H1 (cell line): Measurements from ENCODE around the gene DPH6. TPM values are rescaled to one million over a fixed set of nuclear protein-coding genes. Genes with fewer than 3 reads are reported as not detected.

ENCODE experiments used
- CTCF ChIA-PET: fragments of 300-600 bp; sonication (Branson Sonifier 250); formaldehyde crosslinking; loops from one replicate; lab custom pipeline; 2021; ENCODE audit not compliant: partially characterized antibody; lab: Charles Lee
- POLR2A ChIA-PET: fragments of 300-600 bp; sonication (Branson Sonifier 250); formaldehyde crosslinking; loops from one replicate; lab custom pipeline; 2021; ENCODE audit warnings: inconsistent platforms; ENCODE audit not compliant: partially characterized antibody; lab: Charles Lee
- DNase-seq, 2 experiments: peaks; one replicate each; pipeline versions ENCODE4 v3.0.0 to v3.0.0-alpha.2; 2010 to 2022; ENCODE audit warnings: low spot score in 2 of 2, low read depth in 1 of 2, mixed read lengths in 1 of 2
- FAIRE-seq: peaks from 2 replicates; lab custom pipeline; 2011; peaks lifted over from hg19 to GRCh38; lab: Jason Lieb, UNC
- H2AFZ ChIP-seq: 2 replicates; pipeline ENCODE4 v1.8.1; 2012; ENCODE audit warnings: low read length, inconsistent platforms
- H2AK5ac ChIP-seq: 2 replicates; pipeline ENCODE4 v1.6.1; 2013; ENCODE audit warnings: low read depth, low read length
- H2BK120ac ChIP-seq: replicated peaks from 2 replicates; pipeline ENCODE3; 2013; ENCODE audit warnings: low read depth, low read length, inconsistent platforms
- H2BK12ac ChIP-seq: 2 replicates; pipeline ENCODE4 v1.6.1; 2013; ENCODE audit warnings: low read depth, low read length
- H2BK15ac ChIP-seq: 2 replicates; pipeline ENCODE4 v1.6.1; 2013; ENCODE audit warnings: low read length
- H2BK20ac ChIP-seq: 2 replicates; pipeline ENCODE4 v1.6.1; 2013; ENCODE audit warnings: low read length
- H2BK5ac ChIP-seq: 2 replicates; pipeline ENCODE4 v1.6.1; 2013; ENCODE audit warnings: low read depth, low read length
- H3K14ac ChIP-seq: 2 replicates; pipeline ENCODE4 v1.6.1; 2013; ENCODE audit warnings: inconsistent platforms; ENCODE audit not compliant: insufficient read length
- H3K18ac ChIP-seq: 2 replicates; pipeline ENCODE4 v1.6.1; 2013; ENCODE audit warnings: low read length; ENCODE audit errors: extremely low read depth
- H3K23ac ChIP-seq: 2 replicates; pipeline ENCODE4 v1.6.1; 2013; ENCODE audit warnings: inconsistent platforms; ENCODE audit not compliant: insufficient read length
- H3K23me2 ChIP-seq: 2 replicates; pipeline ENCODE4 v1.6.1; 2013; ENCODE audit warnings: low read depth, low read length
- H3K27ac ChIP-seq: 2 replicates; pipeline ENCODE4 v1.6.1; 2011; ENCODE audit warnings: low read depth, low read length, inconsistent platforms
- H3K27me3 ChIP-seq, 4 experiments: replicated peaks in 1 of 4; 1 replicate in 1 of 4; 2 replicates in 3 of 4; pipeline versions ENCODE4 v1.6.1 to v1.8.1; 2011 to 2013; ENCODE audit warnings: low read length in 3 of 4, mild to moderate bottlenecking in 3 of 4, inconsistent platforms in 2 of 4, mixed read lengths in 2 of 4, moderate library complexity in 1 of 4; ENCODE audit not compliant: control insufficient read depth in 3 of 4, insufficient read depth in 3 of 4; ENCODE audit errors: extremely low read depth in 1 of 4
- H3K36me3 ChIP-seq, 4 experiments: 2 replicates each; pipeline versions ENCODE4 v1.6.1 to v1.8.1; 2011 to 2013; ENCODE audit warnings: mild to moderate bottlenecking in 4 of 4, low read length in 3 of 4, moderate library complexity in 2 of 4, control low read depth in 1 of 4, inconsistent platforms in 1 of 4; ENCODE audit not compliant: insufficient read depth in 4 of 4, control insufficient read depth in 2 of 4
- H3K4ac ChIP-seq: replicated peaks from 2 replicates; pipeline ENCODE3; 2013; ENCODE audit warnings: low read length, low read depth, mixed read lengths, inconsistent platforms; ENCODE audit not compliant: insufficient read length
- H3K4me1 ChIP-seq, 4 experiments: replicated peaks in 1 of 4; 1 replicate in 1 of 4; 2 replicates in 3 of 4; pipeline versions ENCODE4 v1.6.1 to v1.8.1; 2011 to 2013; ENCODE audit warnings: low read length in 3 of 4, inconsistent platforms in 2 of 4, mixed read lengths in 1 of 4; ENCODE audit not compliant: insufficient read depth in 4 of 4, control insufficient read depth in 3 of 4
- H3K4me2 ChIP-seq, 2 experiments: 2 replicates each; pipeline versions ENCODE4 v1.6.1 to v1.8.1; 2011 to 2013; ENCODE audit warnings: low read depth in 2 of 2, low read length in 2 of 2, control low read depth in 1 of 2, inconsistent platforms in 1 of 2, mild to moderate bottlenecking in 1 of 2; ENCODE audit not compliant: insufficient read depth in 1 of 2
- H3K4me3 ChIP-seq, 4 experiments: fragments of 200-600, 300-600 bp in 1 of 4; sonication (generic), shearing (Covaris generic), sonication (Bioruptor Twin) in 1 of 4; 2 replicates each; pipeline versions ENCODE4 v1.5.1 to v1.8.1; 2011 to 2016; ENCODE audit warnings: low read length in 4 of 4, low read depth in 3 of 4, control low read depth in 2 of 4, inconsistent platforms in 2 of 4, mild to moderate bottlenecking in 2 of 4, mixed read lengths in 1 of 4, moderate library complexity in 1 of 4; ENCODE audit not compliant: insufficient read depth in 2 of 4; ENCODE audit errors: extremely low read depth in 1 of 4
- H3K56ac ChIP-seq: replicated peaks from 2 replicates; pipeline ENCODE3; 2013; ENCODE audit warnings: low read depth, mild to moderate bottlenecking, mixed read lengths, low read length, inconsistent platforms; ENCODE audit not compliant: insufficient read length
- H3K79me1 ChIP-seq: 2 replicates; pipeline ENCODE4 v1.6.1; 2013; ENCODE audit warnings: low read depth, low read length, control low read depth
- H3K79me2 ChIP-seq, 2 experiments: 2 replicates each; pipeline versions ENCODE4 v1.6.1 to v1.8.1; 2012 to 2013; ENCODE audit warnings: low read length in 2 of 2, mild to moderate bottlenecking in 2 of 2, inconsistent platforms in 1 of 2; ENCODE audit not compliant: insufficient read depth in 2 of 2, control insufficient read depth in 1 of 2
- H3K9ac ChIP-seq, 4 experiments: replicated peaks in 1 of 4; 1 replicate in 1 of 4; 2 replicates in 3 of 4; pipeline versions ENCODE4 v1.6.1 to v1.8.1; 2011 to 2013; ENCODE audit warnings: low read depth in 3 of 4, low read length in 3 of 4, control low read depth in 2 of 4, mild to moderate bottlenecking in 2 of 4, moderate library complexity in 2 of 4, inconsistent platforms in 1 of 4; ENCODE audit errors: extremely low read depth in 1 of 4
- H3K9me3 ChIP-seq, 2 experiments: 2 replicates each; pipeline versions ENCODE4 v1.6.1 to v1.8.1; 2012 to 2013; ENCODE audit warnings: mild to moderate bottlenecking in 2 of 2, moderate library complexity in 2 of 2, control low read depth in 1 of 2, inconsistent platforms in 1 of 2, low read depth in 1 of 2, low read length in 1 of 2, mixed read lengths in 1 of 2; ENCODE audit not compliant: insufficient read depth in 2 of 2
- H4K20me1 ChIP-seq, 2 experiments: replicated peaks in 1 of 2; 2 replicates each; pipeline versions ENCODE3 to v1.8.1; 2011 to 2013; ENCODE audit warnings: inconsistent platforms in 2 of 2, low read length in 2 of 2, mild to moderate bottlenecking in 1 of 2; ENCODE audit not compliant: insufficient read depth in 2 of 2, control insufficient read depth in 1 of 2
- H4K5ac ChIP-seq: 2 replicates; pipeline ENCODE4 v1.6.1; 2013; ENCODE audit warnings: low read length, low read depth, mixed read lengths, inconsistent platforms; ENCODE audit not compliant: insufficient read length
- H4K8ac ChIP-seq: 2 replicates; pipeline ENCODE4 v1.8.0; 2013; ENCODE audit warnings: mild to moderate bottlenecking, moderate library complexity, low read length, inconsistent platforms; ENCODE audit not compliant: insufficient read depth; ENCODE audit errors: extremely low read depth
- H4K91ac ChIP-seq: replicated peaks from 2 replicates; pipeline ENCODE3; 2013; ENCODE audit warnings: low read length, mixed read lengths, inconsistent platforms; ENCODE audit not compliant: insufficient read length
- CHD2 ChIP-seq: IDR thresholded peaks from 2 replicates; pipeline ENCODE4 v1.6.1; 2012; ENCODE audit warnings: low read length, improper control_type of control experiment
- FOSL1 ChIP-seq: IDR thresholded peaks from 2 replicates; pipeline ENCODE4 v1.6.1; 2011; ENCODE audit warnings: mild to moderate bottlenecking, low read depth, low read length, moderate library complexity; ENCODE audit not compliant: insufficient read depth
- SUZ12 ChIP-seq: fragments of 200-600 bp; sonication (generic); IDR thresholded peaks from 2 replicates; pipeline ENCODE4 v1.6.1; 2012; ENCODE audit warnings: mild to moderate bottlenecking, inconsistent platforms, low read length, moderate library complexity, mixed read lengths
- WGBS, 2 experiments: shearing (Covaris generic) in 1 of 2; methylation state at CpG; one replicate each; pipeline versions ENCODE4 v1.1.6 to v1.1.7; 2013 to 2015; ENCODE audit warnings: low lambda C conversion rate in 2 of 2, mixed read lengths in 2 of 2, inconsistent platforms in 1 of 2, low coverage in 1 of 2, missing lambda C conversion rate in 1 of 2; ENCODE audit not compliant: insufficient replicate concordance in 2 of 2, insufficient coverage in 1 of 2, insufficient read length in 1 of 2; ENCODE audit errors: extremely low coverage in 1 of 2, missing lambda C conversion rate in 1 of 2; 5-methylcytosine and 5-hydroxymethylcytosine counted together
- polyA plus RNA-seq, 7 experiments: library from polyadenylated mRNA; depleted of rRNA in 3 of 7; stranded (reverse) in 5 of 7; unstranded in 2 of 7; fragments of >200 nt in 5 of 7; fragments of 200-250 nt in 2 of 7; gene quantifications; 1 replicate in 5 of 7; 2 replicates in 1 of 7; 4 replicates in 1 of 7; pipeline versions ENCODE4 v1.2.1 to v1.2.3, GENCODE V29; 2011 to 2013; ENCODE audit warnings: missing spikeins in 2 of 7, mixed read lengths in 2 of 7
- total RNA-seq: library from RNA; stranded (reverse); fragmentation: NEBNext Ultra II Directional; extraction: Animal tissue kit (Norgen Biotek cat#: 25700); gene quantifications from 2 replicates; pipeline ENCODE4 v1.2.1, GENCODE V29; 2021

Gene DPH6
- total and polyA plus RNA-seq, 2 of the 8 experiments (the other 6 are each of a cell fraction or from before 2014, with no cell fraction given), result 21.6 to 30.5 TPM

- Histone ChIP-seq H3K9ac (no peak overlapping the region), H2BK15ac (no peak overlapping the region), H2BK20ac (no peak overlapping the region), H4K91ac (no peak overlapping the region), H2AFZ (no peak overlapping the region), H3K36me3 (no peaks in the 10 kb centered on the region), H3K27ac (no peak overlapping the region), H2BK5ac (no peak overlapping the region), H3K23me2 (no peaks in the 10 kb centered on the region), H3K4me3 (no peak overlapping the region), H4K20me1 (no peaks in the 10 kb centered on the region), H2BK120ac (no peak overlapping the region), H3K4me2 (no peak overlapping the region), H3K79me1 (no peaks in the 10 kb centered on the region), H3K56ac (no peak overlapping the region), H2BK12ac (no peak overlapping the region), H3K23ac (no peak overlapping the region), H3K18ac (no peak overlapping the region), H3K79me2 (no peaks in the 10 kb centered on the region), H3K9me3 (no peaks in the 10 kb centered on the region), H3K27me3 (no peaks in the 10 kb centered on the region), H3K14ac (no peak overlapping the region), H4K8ac (no peak overlapping the region), H4K5ac (no peak overlapping the region), H3K4ac (no peak overlapping the region), H3K4me1 (no peaks in the 10 kb centered on the region), H2AK5ac (no peak overlapping the region)
- DNase-seq (no peak), FAIRE-seq (no peak)
- WGBS, 2 experiments, result 95% methylated on average over 1 of the region's 1 CpG; no CpG with 5 or more reads in 1 of the 2 experiments
- POLR2A ChIA-PET, result interaction anchor here (0.8 to 1.2 kb wide), 2 partner anchors 26 to 159 kb away, joined by 3 read pairs; no protein-coding TSS in a partner anchor
- CTCF ChIA-PET, result interaction anchor here (0.5 to 7.8 kb wide), 7 partner anchors 113 to 622 kb away, joined by 3 to 156 read pairs (median 6); no protein-coding TSS in a partner anchor
- no peak for TF ChIP-seq SUZ12
- no peak for TF ChIP-seq FOSL1
- no peak for TF ChIP-seq CHD2
These were observed 103.2 kb downstream of the DPH6 start for GRCh38 chr15:35442742-35443141.
